Astrocyte (in vitro differentiated cells and primary cell): ENCODE results near the gene MUC15. TPM values are rescaled to one million over a fixed set of nuclear protein-coding genes. Genes with fewer than 3 reads are reported as not detected.
A peak's percentile ranks its signal among the peaks of the same experiment; 100 is the strongest.
"Not testable (repeated sequence)": the region's sequence is repeated elsewhere in the genome, so short reads cannot be mapped to it uniquely, and the experiment has no call there.

Experiments
- DNase-seq: peaks from one replicate; pipeline ENCODE4 v3.0.0-alpha.2; 2010; ENCODE audit warnings: low read depth
- FAIRE-seq: peaks from 2 replicates; lab custom pipeline; 2011; peaks lifted over from hg19 to GRCh38; lab: Jason Lieb, UNC
- H2AFZ ChIP-seq: 2 replicates; pipeline ENCODE4 v1.6.0; 2012; ENCODE audit warnings: low read depth, low read length, inconsistent platforms
- H3K27ac ChIP-seq: 2 replicates; pipeline ENCODE4 v1.5.1; 2011; ENCODE audit warnings: low read depth, low read length, inconsistent platforms
- H3K27me3 ChIP-seq: 2 replicates; pipeline ENCODE4 v1.6.0; 2011; ENCODE audit warnings: low read length, inconsistent platforms; ENCODE audit not compliant: insufficient read depth
- H3K36me3 ChIP-seq: 2 replicates; pipeline ENCODE4 v1.5.1; 2011; ENCODE audit warnings: low read length, inconsistent platforms; ENCODE audit not compliant: insufficient read depth
- H3K4me1 ChIP-seq: 2 replicates; pipeline ENCODE4 v1.5.1; 2011; ENCODE audit warnings: low read length, inconsistent platforms; ENCODE audit not compliant: insufficient read depth
- H3K4me2 ChIP-seq: 2 replicates; pipeline ENCODE4 v1.6.0; 2012; ENCODE audit warnings: low read length, inconsistent platforms
- H3K4me3 ChIP-seq: 2 replicates; pipeline ENCODE4 v1.5.1; 2011; ENCODE audit warnings: low read depth, mild to moderate bottlenecking, low read length, inconsistent platforms; ENCODE audit not compliant: insufficient read depth
- H3K79me2 ChIP-seq: 2 replicates; pipeline ENCODE4 v1.6.0; 2012; ENCODE audit warnings: mild to moderate bottlenecking, low read length, inconsistent platforms; ENCODE audit not compliant: insufficient read depth
- H3K9ac ChIP-seq: 2 replicates; pipeline ENCODE4 v1.6.0; 2012; ENCODE audit warnings: mild to moderate bottlenecking, low read length, inconsistent platforms
- H3K9me3 ChIP-seq: 2 replicates; pipeline ENCODE4 v1.5.1; 2012; ENCODE audit warnings: low read depth, mild to moderate bottlenecking, low read length, inconsistent platforms; ENCODE audit not compliant: insufficient read depth
- H4K20me1 ChIP-seq: 2 replicates; pipeline ENCODE4 v1.6.0; 2012; ENCODE audit warnings: low read length, inconsistent platforms; ENCODE audit not compliant: insufficient read depth
- H3K27ac Mint-ChIP-seq: one replicate; pipeline ENCODE4 v1.8.0; 2021; ENCODE audit warnings: mild to moderate bottlenecking, mixed read lengths; ENCODE audit not compliant: unreplicated experiment
- H3K27me3 Mint-ChIP-seq: one replicate; pipeline ENCODE4 v1.8.0; 2021; ENCODE audit warnings: low read depth, mixed read lengths; ENCODE audit not compliant: unreplicated experiment
- H3K36me3 Mint-ChIP-seq: one replicate; pipeline ENCODE4 v1.8.0; 2021; ENCODE audit warnings: low read depth, mixed read lengths; ENCODE audit not compliant: unreplicated experiment
- H3K4me1 Mint-ChIP-seq: one replicate; pipeline ENCODE4 v1.8.0; 2021; ENCODE audit warnings: low read depth, mixed read lengths; ENCODE audit not compliant: unreplicated experiment
- H3K4me3 Mint-ChIP-seq: one replicate; pipeline ENCODE4 v1.8.0; 2021; ENCODE audit warnings: mild to moderate bottlenecking, moderate library complexity, mixed read lengths; ENCODE audit not compliant: unreplicated experiment
- H3K9me3 Mint-ChIP-seq: one replicate; pipeline ENCODE4 v1.8.0; 2021; ENCODE audit warnings: mild to moderate bottlenecking, mixed read lengths; ENCODE audit not compliant: unreplicated experiment
- CTCF ChIP-seq: IDR thresholded peaks from 2 replicates; pipeline ENCODE4 v1.5.1; 2011; ENCODE audit warnings: low read depth, mild to moderate bottlenecking, inconsistent platforms, low read length, moderate library complexity; ENCODE audit not compliant: insufficient read depth
- EZH2 ChIP-seq: IDR thresholded peaks from 2 replicates; pipeline ENCODE4 v1.6.1; 2012; ENCODE audit warnings: mild to moderate bottlenecking, low read length, inconsistent platforms; ENCODE audit not compliant: insufficient read depth
- total RNA-seq: library from RNA; stranded (reverse); gene quantifications from 2 replicates; pipeline ENCODE4 v1.2.1, GENCODE V29; 2021

The MUC15 gene
- total RNA-seq, 1 donor from 2014 or later = 0.16 TPM

GRCh38 chr11:26599876-26600434 lies 27.9 kb upstream of the MUC15 start:
- Histone ChIP-seq H3K4me1 (no peaks in the 10 kb centered on the region), H3K9me3 (no peaks in the 10 kb centered on the region), H3K27ac (no peak overlapping the region), H3K4me2 (no peak overlapping the region), H3K27me3 (no peaks in the 10 kb centered on the region), H3K79me2 (no peaks in the 10 kb centered on the region), H3K4me3 (no peak overlapping the region), H2AFZ (no peak overlapping the region), H3K36me3 (no peaks in the 10 kb centered on the region), H3K9ac (no peak overlapping the region), H4K20me1 (no peaks in the 10 kb centered on the region)
- Mint-ChIP-seq H3K27ac (no peak overlapping the region), H3K4me3 (no peak overlapping the region), H3K4me1 (peaks cover 3% of the 10 kb centered on the region), H3K9me3 (peaks cover 8% of the 10 kb centered on the region), H3K36me3 (no peaks in the 10 kb centered on the region), H3K27me3 (no peaks in the 10 kb centered on the region)
- DNase-seq (no peak), FAIRE-seq (no peak)
- no peak for TF ChIP-seq EZH2
- no peak for TF ChIP-seq CTCF

- Histone ChIP-seq H3K4me3 (no peak overlapping the region), H3K4me1 (no peaks in the 10 kb centered on the region), H3K36me3 (no peaks in the 10 kb centered on the region), H3K9me3 (no peaks in the 10 kb centered on the region), H3K4me2 (no peak overlapping the region), H2AFZ (no peak overlapping the region), H4K20me1 (no peaks in the 10 kb centered on the region), H3K27ac (no peak overlapping the region), H3K79me2 (no peaks in the 10 kb centered on the region), H3K9ac (no peak overlapping the region), H3K27me3 (no peaks in the 10 kb centered on the region)
- Mint-ChIP-seq H3K4me1 (peaks cover 3% of the 10 kb centered on the region), H3K9me3 (peaks cover 4% of the 10 kb centered on the region), H3K27ac (peak overlapping the region; percentile 67), H3K36me3 (no peaks in the 10 kb centered on the region), H3K4me3 (no peak overlapping the region), H3K27me3 (no peaks in the 10 kb centered on the region)
- DNase-seq (peak; percentile 5), FAIRE-seq (no peak)
- TF ChIP-seq EZH2 = no peak
- no peak for TF ChIP-seq CTCF
Measured at GRCh38 chr11:26599425-26599824, 27.4 kb upstream of the MUC15 start.

- Mint-ChIP-seq H3K4me3 (no peak overlapping the region), H3K27me3 (no peaks in the 10 kb centered on the region), H3K36me3 (no peaks in the 10 kb centered on the region), H3K9me3 (no peaks in the 10 kb centered on the region), H3K4me1 (peaks cover 3% of the 10 kb centered on the region), H3K27ac (no peak overlapping the region)
- TF ChIP-seq CTCF (no peak), EZH2 (no peak)
- DNase-seq (no peak), FAIRE-seq (no peak)
- Histone ChIP-seq H4K20me1 (no peaks in the 10 kb centered on the region), H3K4me3 (no peak overlapping the region), H3K9me3 (no peaks in the 10 kb centered on the region), H3K79me2 (no peaks in the 10 kb centered on the region), H3K4me1 (no peaks in the 10 kb centered on the region), H3K27me3 (no peaks in the 10 kb centered on the region), H3K27ac (no peak overlapping the region), H3K9ac (no peak overlapping the region), H3K36me3 (no peaks in the 10 kb centered on the region), H3K4me2 (no peak overlapping the region), H2AFZ (no peak overlapping the region)
Measured at GRCh38 chr11:26597899-26598298, 25.8 kb upstream of the MUC15 start.

- H3K79me2 ChIP-seq, H3K27ac Mint-ChIP-seq, FAIRE-seq, H3K27me3 ChIP-seq, H3K4me1 ChIP-seq, H3K9ac ChIP-seq, DNase-seq, H3K4me3 Mint-ChIP-seq, H3K4me3 ChIP-seq, H3K4me1 Mint-ChIP-seq, H4K20me1 ChIP-seq, H3K9me3 ChIP-seq, H3K27ac ChIP-seq, H3K36me3 Mint-ChIP-seq, H3K4me2 ChIP-seq, H3K9me3 Mint-ChIP-seq, H3K27me3 Mint-ChIP-seq, H3K36me3 ChIP-seq, H2AFZ ChIP-seq: not testable (repeated sequence)
Measured at GRCh38 chr11:26597049-26597689, 25.1 kb upstream of the MUC15 start.
